SKM-1 (cell line): ENCODE results near the gene KCNJ18.
"Not testable (repeated sequence)": the region's sequence is repeated elsewhere in the genome, so short reads cannot be mapped to it uniquely, and the experiment has no call there.

Source experiments
- DNase-seq: peaks from one replicate; lab custom pipeline; 2025; ENCODE audit not compliant: unreplicated experiment; lab: John Stamatoyannopoulos, UW

The KCNJ18 gene

DNA sequence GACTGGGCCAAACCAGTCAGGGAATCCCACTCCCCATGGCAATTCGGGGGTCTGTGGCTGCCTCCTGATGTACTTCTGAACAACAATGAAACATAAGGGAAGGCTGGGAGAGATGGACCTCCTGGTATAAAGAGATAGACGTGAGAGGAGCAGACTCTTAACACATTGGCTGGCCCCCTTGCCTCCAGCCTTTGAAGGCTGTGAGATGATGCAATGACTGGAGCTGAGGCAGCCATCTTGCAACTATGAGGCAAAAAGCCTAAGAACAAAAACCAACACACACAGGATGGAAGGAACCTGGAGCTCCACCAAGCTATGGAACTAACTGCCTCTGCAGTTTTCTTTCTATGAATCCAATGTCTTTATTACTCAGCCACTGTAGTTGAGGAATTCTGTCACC is 58.8 kb downstream of the KCNJ18 start:
- DNase-seq: not testable (repeated sequence)
